GM18505 (cell line): ENCODE measurements around the gene SERPINB4.
"Not testable (repeated sequence)": the region's sequence is repeated elsewhere in the genome, so short reads cannot be mapped to it uniquely, and the experiment has no call there.

Experiments used
- ATAC-seq: cut with Tn5 transposase; IDR thresholded peaks from one replicate; pipeline ENCODE4 v1.9.1; 2021; ENCODE audit not compliant: unreplicated experiment
- POLR2A ChIP-seq: IDR thresholded peaks from 4 replicates; pipeline ENCODE4 v1.6.1; 2011; ENCODE audit warnings: borderline replicate concordance; ENCODE audit not compliant: insufficient read depth, insufficient read length; ENCODE audit errors: extremely low read depth

The SERPINB4 gene

GRCh38 chr18:63644142-63644541, at the start of gene SERPINB4:
SERPINB4 (minus strand) TSS chr18:63644256; CDS start chr18:63643577, 679 bp downstream.
- ATAC-seq = not testable (repeated sequence)

DNA sequence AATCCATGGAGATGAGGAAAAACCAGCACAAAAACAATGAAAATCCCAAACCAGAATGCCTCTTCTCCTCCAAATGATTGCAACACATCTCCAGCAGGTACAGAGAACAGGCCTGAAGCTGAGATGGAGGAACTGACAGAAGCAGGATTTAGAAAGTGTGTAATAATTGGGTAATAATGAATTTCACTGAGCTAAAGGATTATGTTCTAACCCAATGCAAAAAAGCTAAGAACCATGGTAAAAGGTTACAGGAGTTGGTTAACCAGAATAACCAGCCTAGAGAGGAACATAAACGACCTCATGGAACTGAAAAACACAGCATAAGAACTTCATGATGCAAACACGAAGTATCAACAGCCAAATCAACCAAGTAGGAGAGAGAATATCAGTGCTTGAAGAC, 45.0 kb upstream of the SERPINB4 start:
- no peak for ATAC-seq
- TF ChIP-seq POLR2A = no peak

DNA sequence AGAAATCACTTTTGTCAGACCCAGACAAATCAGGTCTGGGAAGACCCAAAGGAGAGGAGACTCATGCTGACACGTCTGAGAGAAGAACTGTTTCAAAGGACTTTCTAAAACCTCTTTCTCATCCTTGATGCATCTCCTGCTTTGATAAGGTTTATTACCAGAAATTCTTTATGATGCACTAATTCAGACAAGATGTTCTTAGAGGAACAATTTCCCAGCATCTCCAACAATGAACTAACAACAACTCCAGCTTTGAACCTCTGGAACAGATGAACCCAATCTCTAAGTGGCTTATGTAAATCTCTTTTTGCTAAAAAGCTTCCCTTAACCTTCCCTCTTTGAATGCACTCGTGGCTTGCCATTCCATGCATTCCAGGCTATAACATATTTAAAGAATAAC, 42.8 kb upstream of the SERPINB4 start:
- TF ChIP-seq POLR2A = no peak
- ATAC-seq = no peak

GRCh38 chr18:63684718-63685117, 40.7 kb upstream of the SERPINB4 start:
- TF ChIP-seq POLR2A = no peak
- no peak for ATAC-seq

GRCh38 chr18:63683890-63684289, 39.8 kb upstream of the SERPINB4 start:
- no peak for TF ChIP-seq POLR2A
- no peak for ATAC-seq

- ATAC-seq = no peak
- no peak for TF ChIP-seq POLR2A
Observed at GRCh38 chr18:63683152-63683551, 39.1 kb upstream of the SERPINB4 start.

GRCh38 chr18:63681449-63682340, 37.6 kb upstream of the SERPINB4 start:
- ATAC-seq = no peak
- TF ChIP-seq POLR2A = no peak

GRCh38 chr18:63679820-63680606, 36.0 kb upstream of the SERPINB4 start:
- ATAC-seq = no peak
- TF ChIP-seq POLR2A = no peak

DNA sequence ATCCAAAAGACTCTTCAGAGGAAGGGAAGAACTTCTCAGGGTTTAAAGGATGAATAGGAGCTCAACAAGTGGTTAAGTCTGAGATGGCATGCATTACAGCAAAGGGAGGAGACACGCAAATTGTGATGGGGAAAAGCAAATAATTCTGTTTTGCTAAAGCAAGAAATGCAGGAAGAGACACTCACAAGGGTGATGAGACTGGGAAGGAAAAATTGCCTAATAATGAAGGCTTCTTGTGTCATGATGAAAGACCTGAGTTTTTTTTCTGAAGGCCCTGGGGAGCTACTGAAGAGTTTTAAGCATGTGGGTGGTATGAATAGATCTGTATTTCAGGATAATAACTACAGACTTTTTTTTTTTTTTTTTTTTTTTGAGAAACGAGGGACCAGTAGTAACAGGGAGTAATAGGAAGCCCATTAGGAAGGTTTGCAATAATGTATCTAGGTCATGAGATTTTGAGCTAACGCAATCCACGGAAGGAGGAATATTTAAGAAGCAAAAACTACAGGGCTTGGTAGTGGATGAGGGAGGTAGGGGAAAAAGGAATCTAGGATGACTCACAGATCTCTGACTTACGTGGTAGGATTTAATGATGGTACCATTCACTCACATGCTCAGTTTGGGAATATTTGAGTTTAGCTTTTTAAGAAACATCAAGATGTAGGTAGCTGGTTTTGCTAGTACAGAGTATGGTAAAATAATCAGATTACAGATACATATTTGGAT, 33.6 kb upstream of the SERPINB4 start:
- TF ChIP-seq POLR2A = no peak
- no peak for ATAC-seq

GRCh38 chr18:63676526-63677323, 32.7 kb upstream of the SERPINB4 start:
- ATAC-seq = peak; percentile 93
- TF ChIP-seq POLR2A = no peak

DNA sequence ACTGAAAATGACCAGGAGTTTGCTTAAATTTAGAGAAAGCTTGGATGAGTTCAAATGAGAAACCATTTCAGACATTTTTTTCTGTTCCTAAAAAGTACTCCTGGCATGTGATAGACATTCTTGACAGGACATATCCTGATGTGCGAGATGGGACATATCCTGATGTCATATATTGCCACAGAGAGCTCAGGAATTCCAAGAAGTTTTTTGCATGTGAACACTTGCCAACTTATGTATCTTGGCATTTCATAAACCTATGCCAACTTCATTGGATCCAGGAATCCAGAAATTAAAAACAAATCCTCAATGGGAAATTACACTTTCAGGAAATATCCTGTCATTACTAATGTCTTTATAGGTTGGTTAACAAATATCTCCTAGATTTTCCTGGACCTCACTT, 20.5 kb upstream of the SERPINB4 start:
- no peak for TF ChIP-seq POLR2A

GRCh38 chr18:63661750-63662149, 17.7 kb upstream of the SERPINB4 start, which contains the start of gene SERPINB3:
SERPINB3 (minus strand) TSS chr18:63661893; CDS start chr18:63661216, 677 bp downstream.
- not testable (repeated sequence) for ATAC-seq

More for the DNA sequence above, 20.5 kb upstream of the SERPINB4 start:
- no peak for ATAC-seq

DNA sequence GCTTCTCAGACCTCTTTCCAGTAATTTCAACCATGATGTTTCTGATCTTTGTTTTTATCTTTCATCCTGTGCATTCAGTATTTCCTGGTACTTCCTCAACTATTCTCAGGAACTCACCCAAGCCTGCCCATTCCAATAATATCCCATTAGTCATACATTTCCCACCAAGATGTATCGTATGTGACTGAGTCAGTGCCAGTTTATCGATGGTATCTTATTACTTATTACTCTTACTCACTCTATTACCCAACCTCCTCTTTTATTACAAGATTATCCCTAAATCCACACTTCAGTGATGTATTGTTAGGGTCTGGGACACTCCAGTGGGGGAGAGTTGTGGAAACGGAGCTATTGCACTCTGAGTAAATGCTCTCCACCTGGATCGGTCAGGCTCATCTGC, 14.9 kb upstream of the SERPINB4 start:
- not testable (repeated sequence) for ATAC-seq

- ATAC-seq = not testable (repeated sequence)
Observed at GRCh38 chr18:63650271-63650670, 6.2 kb upstream of the SERPINB4 start.
